Neutrophil (primary cell): ENCODE measurements around the gene FAM117A.

Experiments used
- H3K27ac ChIP-seq: fragments of 200-600 bp; sonication (generic); 2 replicates; pipeline ENCODE4 v1.5.1; 2016; ENCODE audit warnings: mild to moderate bottlenecking, moderate library complexity
- H3K27me3 ChIP-seq: fragments of 200-600 bp; sonication (generic); 2 replicates; pipeline ENCODE4 v1.6.0; 2016; ENCODE audit warnings: mild to moderate bottlenecking
- H3K36me3 ChIP-seq: fragments of 200-600 bp; sonication (generic); 2 replicates; pipeline ENCODE4 v1.5.1; 2017
- H3K4me1 ChIP-seq, 2 experiments: fragments of 200-600 bp in 1 of 2; sonication (generic) in 1 of 2; 1 replicate in 1 of 2; 2 replicates in 1 of 2; pipeline versions ENCODE4 v1.5.1 to v1.6.1; 2013 to 2016; ENCODE audit warnings: low read depth in 1 of 2, low read length in 1 of 2, mild to moderate bottlenecking in 1 of 2, moderate library complexity in 1 of 2; ENCODE audit not compliant: control insufficient read depth in 1 of 2, insufficient read depth in 1 of 2
- H3K4me3 ChIP-seq, 2 experiments: fragments of 200-600 bp in 1 of 2; sonication (generic) in 1 of 2; 1 replicate in 1 of 2; 2 replicates in 1 of 2; pipeline ENCODE4 v1.5.1; 2013 to 2016; ENCODE audit warnings: low read depth in 1 of 2, low read length in 1 of 2, mild to moderate bottlenecking in 1 of 2, moderate library complexity in 1 of 2
- H3K9me3 ChIP-seq: fragments of 200-600 bp; sonication (generic); 2 replicates; pipeline ENCODE4 v1.5.1; 2016
- CTCF ChIP-seq: fragments of 200-600 bp; sonication (generic); IDR thresholded peaks from 2 replicates; pipeline ENCODE4 v1.5.1; 2016; ENCODE audit warnings: antibody characterized with exemption

FAM117A gene

GRCh38 chr17:49717371-49717861 is 46.5 kb downstream of the FAM117A start:
- Histone ChIP-seq H3K27ac (no peak overlapping the region), H3K4me1 (no peaks in the 10 kb centered on the region), H3K27me3 (no peaks in the 10 kb centered on the region), H3K9me3 (no peaks in the 10 kb centered on the region), H3K4me3 (no peak overlapping the region), H3K36me3 (peaks cover 92% of the 10 kb centered on the region)
- TF ChIP-seq CTCF = no peak

DNA sequence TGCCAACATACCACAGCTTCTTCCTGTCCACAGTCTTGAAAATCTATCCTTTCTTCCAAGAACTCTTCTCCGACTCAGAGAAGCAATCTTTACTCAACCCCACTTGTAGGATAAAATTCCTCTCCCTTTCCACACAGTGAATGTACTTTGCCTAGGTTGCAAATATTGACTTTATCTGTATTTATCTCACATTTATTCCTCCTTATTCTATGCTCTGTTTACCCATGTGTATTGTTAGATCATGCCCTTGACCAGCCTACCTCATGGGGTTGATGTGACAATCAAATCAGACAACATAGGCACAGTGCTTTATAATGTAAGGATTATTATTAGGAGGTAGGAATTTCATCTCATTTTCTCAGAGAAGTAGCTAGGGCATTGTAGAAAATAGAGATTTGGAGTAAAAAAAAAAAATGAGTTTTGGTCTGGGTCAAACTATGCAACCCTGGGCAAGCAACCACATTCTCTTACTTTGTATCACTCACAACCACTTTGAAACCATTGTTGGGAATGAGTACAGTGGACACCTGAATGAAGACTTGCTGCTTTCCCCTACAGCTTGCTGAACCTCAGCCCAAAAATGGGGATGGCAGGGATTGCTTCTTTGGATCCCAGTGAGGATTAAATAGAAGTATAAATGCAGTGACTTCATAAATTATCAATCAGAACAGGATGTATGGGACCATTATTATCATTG is 47.1 kb downstream of the FAM117A start:
- Histone ChIP-seq H3K27me3 (no peaks in the 10 kb centered on the region), H3K4me3 (no peak overlapping the region), H3K4me1 (no peaks in the 10 kb centered on the region), H3K27ac (no peak overlapping the region), H3K36me3 (peaks cover 94% of the 10 kb centered on the region), H3K9me3 (no peaks in the 10 kb centered on the region)
- no peak for TF ChIP-seq CTCF

DNA sequence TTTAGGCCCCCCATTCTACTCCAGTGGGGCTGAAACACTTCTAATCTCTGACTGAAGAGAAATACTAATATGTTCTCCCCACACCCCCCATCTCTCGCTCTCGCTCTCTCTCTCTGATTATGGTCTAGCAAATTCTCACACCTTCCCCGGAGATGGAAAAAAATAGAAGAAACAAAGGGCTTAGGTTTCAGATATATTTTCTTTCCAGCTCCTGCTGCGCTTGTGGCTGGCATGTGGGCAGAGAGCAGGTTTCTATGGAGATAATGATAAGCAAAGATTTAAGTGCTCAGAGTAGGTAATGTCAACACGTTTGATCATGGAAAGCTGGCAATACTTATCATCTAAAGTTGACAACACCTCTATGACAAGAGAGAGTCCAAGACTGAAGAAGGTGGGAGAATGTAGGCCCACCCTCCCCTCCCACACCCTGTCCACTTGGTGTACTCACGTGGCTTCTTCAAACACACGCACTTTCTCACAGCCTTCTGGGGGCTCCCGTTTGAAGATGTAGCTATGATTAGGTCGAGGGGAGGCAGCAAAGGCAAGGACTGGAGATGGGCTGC is 48.1 kb downstream of the FAM117A start:
- Histone ChIP-seq H3K4me1 (no peaks in the 10 kb centered on the region), H3K9me3 (no peaks in the 10 kb centered on the region), H3K4me3 (no peak overlapping the region), H3K27ac (no peak overlapping the region), H3K27me3 (no peaks in the 10 kb centered on the region), H3K36me3 (peaks cover 92% of the 10 kb centered on the region)
- no peak for TF ChIP-seq CTCF

DNA sequence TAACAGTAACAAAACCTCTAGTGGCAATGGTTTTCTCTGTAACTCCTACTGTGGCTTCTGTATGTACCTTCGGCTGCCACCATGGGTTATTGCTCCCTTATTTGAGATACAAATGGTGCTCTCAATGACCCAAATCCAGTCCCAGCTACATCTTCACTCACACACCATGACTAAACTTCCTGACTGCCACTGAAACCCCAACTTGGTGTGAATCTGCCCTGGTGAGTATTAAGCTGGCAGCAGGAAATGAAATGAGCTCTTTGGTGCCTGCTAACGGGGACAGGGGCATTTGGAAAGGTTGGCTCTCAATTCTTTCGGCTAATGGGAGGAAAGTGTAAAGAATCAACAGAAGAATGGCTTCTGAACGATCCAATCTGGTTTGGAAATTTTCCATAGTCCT is 48.7 kb downstream of the FAM117A start:
- TF ChIP-seq CTCF = no peak
- Histone ChIP-seq H3K9me3 (no peaks in the 10 kb centered on the region), H3K4me3 (no peak overlapping the region), H3K27ac (peak overlapping the region; percentile 2), H3K36me3 (peaks cover 92% of the 10 kb centered on the region), H3K4me1 (no peaks in the 10 kb centered on the region), H3K27me3 (no peaks in the 10 kb centered on the region)

- H3K27ac ChIP-seq = peak overlapping the region; percentile 91
- H3K4me1 ChIP-seq = peaks cover 19 to 21% of the 10 kb centered on the region in 2 experiments
- H3K4me3 ChIP-seq = peak overlapping the region; percentile 84 to 90
- H3K27me3 ChIP-seq = no peaks in the 10 kb centered on the region
- no peak for TF ChIP-seq CTCF
- H3K9me3 ChIP-seq = no peaks in the 10 kb centered on the region
- peaks cover 52% of the 10 kb centered on the region for H3K36me3 ChIP-seq
These were observed 55.3 kb downstream of the FAM117A start for GRCh38 chr17:49708515-49709183.
